GM18502 (cell line): ENCODE results near the gene SEMA3G.

Experiments
- ATAC-seq: cut with Tn5 transposase; IDR thresholded peaks from one replicate; pipeline ENCODE4 v1.9.1; 2021; ENCODE audit warnings: mild to moderate bottlenecking; ENCODE audit not compliant: unreplicated experiment, poor library complexity

The SEMA3G gene

DNA sequence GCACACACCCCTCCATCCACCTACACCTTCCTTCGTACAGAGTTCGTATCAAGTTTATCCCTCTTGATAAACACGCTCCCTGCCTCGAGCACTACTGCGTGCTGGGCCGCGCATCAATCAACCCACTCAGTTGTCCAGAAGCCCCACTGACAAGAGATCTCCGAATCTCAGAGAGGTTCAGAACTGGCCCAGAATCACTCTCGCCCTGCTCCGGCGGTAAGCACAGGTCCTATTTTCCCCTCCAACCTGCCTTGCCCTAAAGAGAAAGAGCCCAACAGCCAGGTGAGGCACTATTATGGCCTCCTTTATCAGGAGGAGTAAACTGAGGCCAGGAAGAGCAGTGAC is 10.0 kb upstream of the SEMA3G start:
- no peak for ATAC-seq

DNA sequence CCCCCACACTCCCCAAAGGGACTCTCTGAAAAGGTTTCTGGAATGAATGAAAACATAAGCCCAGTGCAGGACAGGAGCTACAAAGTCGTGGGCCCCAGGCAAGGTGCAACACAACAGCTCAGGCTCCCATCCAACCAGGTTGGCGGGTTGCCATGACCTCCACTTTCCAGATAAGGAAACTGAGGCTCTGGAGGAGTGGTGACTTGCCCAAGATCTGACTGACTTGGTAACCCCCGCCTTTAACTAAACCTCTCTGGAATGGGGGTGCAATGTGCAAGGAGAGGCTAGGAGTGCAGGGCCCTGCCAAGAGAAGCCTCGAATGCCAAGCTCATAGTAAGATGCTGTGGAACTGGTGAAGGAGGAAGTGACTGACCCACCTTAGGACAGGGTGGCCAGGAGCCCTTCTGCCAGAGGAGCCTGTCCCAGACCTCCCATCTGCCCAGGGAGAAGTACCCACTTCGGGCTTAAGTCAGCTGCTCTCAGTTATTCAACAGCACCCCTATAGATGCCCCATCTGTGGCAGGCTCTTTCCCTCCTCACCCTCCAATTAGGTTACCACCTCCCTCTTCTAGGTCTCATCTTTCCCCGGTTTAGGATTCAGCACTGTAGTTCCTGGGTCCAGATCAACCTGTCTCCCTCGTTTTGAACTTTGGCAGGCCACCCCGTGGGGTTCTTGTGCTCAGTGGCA is 9.5 kb upstream of the SEMA3G start:
- ATAC-seq, result no peak

DNA sequence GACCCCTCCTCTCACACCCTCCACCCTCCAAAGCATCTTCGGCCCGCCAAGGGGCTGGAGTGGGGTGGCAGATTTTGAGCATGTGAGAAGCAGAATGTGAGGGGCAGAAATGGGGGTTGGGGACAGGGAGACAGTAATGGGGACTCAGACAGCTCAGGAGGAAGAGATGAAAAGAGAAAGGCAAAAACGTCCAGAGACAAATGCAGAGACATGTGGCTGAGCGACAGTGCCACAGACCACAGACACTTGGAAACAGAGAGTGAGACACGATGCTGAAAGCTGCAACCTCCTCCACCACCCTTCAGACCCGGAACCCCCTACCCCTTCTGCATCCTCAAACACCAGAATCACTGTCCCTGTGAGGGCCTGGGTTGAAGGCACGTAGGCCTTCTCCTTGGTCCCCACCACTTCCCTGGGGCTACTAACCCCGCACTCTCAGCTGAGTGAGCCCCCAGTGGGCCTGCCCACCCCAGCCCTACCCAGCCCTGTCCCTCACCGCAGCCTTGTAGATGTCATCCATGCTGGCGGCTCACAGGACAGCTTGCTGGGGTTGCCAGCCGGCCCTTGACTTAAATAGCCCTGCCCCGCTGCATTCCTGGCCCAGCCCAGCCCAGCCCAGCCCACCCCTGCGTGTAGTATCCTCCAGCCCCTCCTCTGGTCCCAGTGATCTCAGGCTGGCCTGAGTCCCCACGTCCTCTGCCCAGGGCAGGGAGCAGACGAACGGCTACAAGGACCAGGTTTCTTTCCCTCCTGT is 8.8 kb upstream of the SEMA3G start, which contains the start of gene TNNC1:
Gene TNNC1 (minus strand): TSS at position 546 of the 754 bp plus-strand sequence. CDS start 26 bp downstream, at position 520.
- no peak for ATAC-seq

DNA sequence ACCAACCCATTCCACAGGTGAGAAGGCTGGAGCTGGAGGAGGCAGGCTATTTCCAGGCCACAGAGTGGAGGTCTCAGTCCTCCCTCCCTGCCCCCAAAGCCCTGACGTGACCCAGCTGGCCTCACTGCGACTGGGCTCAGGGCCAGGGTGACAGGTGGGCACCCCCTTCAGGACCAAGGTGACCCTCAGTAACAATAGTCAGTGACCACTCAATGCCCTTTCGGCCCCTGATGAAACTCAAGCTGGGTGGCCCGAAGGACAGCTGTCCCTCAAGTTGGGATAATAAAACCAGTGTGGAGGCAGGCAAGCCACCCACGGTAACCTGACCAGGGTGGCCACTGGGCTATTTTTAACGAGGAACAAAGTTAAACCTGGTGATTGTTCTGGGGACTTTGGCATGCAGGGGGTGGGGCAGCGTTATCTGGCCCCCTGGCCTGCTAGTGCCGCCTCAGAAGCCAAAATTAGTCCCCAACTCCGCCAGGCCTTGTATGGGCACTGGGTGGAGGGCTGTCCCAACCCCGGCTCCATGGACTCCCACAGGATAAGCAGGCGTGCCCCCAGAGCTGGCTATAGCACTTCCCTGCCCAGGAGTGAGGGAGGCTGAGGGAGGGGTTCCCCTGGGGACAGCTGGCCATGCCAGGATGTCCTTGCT is 7.8 kb upstream of the SEMA3G start:
- no peak for ATAC-seq

DNA sequence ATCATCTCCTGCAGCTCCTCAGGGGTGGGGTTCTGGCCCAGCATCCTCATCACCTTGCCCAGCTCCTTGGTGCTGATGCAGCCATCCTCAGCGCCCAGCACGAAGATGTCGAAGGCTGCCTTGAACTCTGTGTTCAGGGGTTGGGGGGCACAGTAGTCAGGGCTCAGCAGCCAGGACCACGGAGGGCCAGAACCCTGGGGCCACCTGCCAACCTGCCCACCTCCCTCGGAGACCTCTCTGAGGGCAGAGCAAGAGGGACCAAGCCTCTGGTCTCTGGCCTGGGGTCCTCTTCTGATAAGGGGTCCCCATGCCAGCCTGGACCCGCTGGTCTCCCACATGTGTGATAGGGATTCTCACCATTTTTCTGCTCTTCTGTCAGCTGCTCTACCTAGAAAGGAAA is 7.2 kb upstream of the SEMA3G start:
- ATAC-seq, result no peak

DNA sequence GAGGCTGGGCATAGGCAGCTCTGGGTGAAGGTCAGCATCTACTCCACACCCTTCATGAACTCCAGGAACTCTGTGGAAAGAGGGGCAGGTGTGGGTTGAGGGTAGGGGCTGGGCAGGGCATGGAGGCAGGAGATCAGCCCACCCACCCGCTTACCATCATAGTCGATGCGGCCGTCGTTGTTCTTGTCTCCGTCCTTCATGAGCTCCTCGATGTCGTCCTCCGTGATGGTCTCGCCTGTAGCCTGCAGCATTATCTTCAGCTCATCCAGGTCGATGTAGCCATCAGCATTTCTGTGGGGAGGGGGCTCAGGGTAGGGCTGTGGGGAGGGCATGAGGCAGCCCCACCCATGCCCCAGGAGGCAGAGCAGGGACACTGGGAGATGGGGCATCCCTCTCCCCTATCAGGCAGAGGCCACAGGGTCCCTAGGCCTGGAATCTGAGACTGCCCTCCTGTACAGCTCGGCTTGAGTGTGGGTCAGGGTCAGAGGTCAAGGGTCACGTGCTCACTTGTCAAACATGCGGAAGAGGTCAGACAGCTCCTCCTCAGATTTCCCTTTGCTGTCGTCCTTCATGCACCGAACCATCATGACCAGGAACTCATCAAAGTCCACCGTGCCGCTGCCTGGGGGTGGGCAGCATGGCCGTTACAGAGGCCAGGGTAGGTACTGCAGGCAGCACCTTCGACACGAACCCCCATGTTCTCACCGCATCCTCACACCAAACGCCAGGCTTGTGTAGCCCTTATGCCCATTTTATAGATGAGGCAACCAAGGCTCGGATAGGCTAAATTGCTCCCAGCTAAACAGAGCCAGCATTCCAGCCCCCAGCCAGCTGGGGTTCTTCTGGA is 6.6 kb upstream of the SEMA3G start:
- ATAC-seq, result no peak

DNA sequence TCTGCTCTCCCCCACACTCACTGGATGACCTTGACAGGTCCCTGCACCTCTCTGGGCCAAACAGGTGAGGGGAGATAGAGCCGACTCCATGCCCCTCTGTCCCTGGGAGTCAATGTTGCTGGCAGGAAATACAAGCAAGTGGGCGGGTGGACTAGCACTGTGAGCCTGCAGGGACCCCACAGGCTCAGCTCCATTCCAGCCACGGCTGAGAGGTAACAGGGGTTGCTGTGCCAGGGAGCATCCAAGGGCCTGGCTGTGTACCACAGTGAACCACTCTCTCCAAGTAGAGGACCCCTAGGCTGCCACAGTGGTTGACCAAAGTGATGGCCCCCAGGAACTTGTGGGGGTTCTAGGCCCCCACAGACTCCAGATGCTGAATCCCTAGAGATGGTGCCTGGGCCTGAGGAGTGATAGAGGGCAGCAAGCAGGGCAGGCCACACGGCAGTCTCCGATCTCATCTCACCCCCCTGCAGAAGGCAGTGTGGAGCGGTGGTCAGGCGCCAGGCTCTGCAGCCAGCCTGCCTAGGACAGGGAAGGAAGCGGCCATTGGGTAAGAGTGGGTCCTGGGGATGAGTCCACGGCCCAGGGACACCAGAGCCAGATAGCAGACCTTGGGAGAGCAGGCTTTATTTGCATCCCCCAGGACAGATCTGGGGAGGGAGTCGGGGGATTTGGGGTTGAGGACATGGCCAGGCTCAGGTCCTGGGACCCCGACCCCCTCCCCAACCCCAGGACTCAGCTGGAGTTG is 5.8 kb upstream of the SEMA3G start:
- ATAC-seq, result no peak

DNA sequence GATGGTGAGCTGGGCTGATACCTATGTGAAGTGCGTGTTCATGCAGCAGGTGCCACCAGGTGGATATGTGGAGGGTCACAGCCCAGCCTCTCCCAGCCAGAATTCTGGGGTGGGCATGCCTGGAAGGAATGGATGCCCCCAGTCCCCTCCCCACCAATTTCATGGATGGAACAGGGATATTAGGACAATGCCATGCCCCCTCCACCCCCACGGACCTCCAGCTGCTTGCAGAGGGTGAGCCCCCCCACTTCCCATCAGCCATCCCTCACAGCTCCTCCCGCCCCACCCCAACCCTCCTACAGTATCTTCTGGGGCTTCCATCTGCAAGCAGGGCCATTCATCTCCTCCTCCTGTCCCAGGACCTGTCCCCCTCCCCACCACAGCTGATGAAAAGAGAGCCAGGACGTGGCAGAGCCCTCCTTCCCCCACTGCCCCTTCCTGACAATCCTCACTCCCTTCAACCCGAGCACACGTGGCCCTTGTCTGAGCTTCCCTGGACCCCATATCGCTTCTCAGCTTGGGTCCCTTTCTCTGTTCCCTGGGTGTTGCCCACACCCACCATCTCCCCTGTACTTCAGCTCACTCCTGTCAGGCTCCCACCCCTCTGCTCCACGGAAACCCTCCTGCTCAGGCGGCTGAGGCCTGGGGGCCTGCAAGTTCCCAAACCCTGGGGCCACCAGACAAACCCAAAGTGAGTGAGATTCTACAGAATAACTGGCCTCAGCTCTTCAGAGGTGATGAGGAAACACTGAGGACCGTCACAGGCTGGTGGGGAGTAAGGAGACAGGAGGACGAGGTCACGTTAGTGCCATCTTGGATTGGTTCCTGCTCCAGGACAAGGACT is 2.8 kb upstream of the SEMA3G start:
- no peak for ATAC-seq

DNA sequence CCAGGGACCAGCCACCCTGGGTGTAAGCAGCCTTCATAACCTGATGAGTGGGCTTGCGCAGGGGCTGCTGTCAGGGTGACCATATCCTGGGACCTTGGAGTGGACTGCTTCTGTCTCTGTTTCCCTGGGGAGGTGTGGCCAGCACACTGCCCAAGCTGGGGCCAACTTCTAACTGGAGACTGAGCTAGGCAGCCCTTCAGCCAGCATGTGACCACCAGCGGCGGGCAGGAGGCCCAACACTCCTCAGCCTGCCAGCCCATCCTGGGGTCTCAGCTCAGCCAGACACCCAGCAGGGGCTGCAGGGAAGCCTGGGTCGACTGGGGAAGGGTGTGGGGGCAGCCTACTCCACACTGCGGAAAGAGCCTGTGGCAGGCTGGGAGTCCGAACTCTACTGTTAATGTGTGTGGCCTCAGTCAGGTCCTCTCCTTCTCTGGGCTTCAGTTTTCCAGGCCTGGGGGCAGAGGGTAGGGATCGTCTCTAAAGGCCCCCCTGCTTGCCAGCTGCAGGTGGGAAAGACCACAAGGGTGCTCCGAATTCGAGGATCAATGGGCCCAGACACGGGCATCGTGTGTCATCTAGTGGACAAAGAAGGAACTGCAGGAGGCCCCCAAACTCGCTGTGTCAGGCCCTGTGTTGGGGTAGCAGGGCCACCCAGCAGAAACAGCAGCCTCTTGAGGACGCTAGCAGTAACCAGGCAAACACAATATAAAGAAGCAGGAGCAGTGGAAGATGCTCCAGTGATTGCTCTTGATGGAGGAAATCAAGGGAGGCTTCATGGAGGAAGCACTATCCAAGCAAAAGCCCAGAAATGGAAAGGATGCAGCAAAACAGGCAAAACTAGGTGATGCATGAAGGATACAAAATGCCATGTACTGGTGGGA is 2.0 kb upstream of the SEMA3G start:
- no peak for ATAC-seq

DNA sequence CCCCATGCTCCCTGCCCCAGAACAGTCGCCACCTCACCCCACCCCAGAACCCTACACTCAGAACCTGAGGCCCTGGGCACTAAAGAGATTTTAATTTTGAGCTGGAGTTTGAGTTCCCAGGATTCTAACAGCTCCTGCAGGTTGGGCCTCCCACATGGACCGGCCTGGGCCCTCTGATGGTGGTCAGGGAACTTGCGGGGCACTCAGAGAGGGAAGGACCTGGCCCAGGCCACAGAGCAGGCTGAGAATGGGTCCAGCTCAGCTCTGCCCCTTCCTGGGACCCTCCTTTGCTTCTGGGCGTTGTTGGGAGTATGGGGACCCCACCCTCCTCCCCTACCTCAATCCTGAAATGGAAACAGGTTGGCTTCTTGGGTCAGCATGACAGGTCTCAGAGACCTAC is 1.1 kb upstream of the SEMA3G start:
- ATAC-seq, result no peak

DNA sequence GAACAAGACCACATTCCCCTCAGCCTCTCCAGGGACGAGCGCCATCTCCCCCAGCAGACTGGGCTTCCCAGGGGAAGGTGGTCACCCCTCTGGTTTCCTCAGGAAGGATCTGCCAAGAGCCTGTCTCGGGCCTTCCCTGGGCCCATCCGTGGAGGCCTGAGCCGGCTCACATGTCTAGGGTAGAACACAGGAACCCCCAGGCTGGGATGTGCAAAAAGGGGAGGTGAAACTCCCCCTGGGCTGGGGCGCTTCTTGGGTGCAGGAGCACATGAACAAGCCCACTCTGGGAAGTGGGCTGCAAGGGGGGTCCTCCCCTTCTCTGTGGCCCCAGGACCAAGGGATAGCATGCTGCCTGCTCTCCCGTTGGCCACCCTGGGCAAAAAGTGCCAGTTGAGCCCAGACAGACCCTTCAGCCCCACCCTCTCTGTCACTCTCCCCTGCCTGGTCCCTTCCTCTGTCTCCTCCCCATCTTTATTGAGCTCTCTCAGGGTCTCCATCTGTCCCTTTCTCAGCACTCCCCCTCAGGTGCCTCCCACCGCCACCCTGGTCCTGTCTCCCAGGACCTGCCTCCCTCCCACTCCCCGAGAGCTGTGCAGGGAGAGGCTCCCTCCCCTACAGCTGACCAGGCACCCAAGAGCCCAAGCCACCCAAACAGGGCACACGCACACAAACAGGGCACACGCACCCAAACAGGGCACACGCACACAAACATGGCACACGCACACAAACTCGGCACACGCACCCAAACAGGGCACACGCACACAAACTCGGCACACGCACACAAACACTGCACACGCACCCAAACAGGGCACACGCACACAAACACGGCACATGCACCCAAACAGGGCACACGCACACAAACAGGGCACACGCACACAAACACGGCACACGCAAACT is 864 bp downstream of the SEMA3G start:
- ATAC-seq, result no peak

DNA sequence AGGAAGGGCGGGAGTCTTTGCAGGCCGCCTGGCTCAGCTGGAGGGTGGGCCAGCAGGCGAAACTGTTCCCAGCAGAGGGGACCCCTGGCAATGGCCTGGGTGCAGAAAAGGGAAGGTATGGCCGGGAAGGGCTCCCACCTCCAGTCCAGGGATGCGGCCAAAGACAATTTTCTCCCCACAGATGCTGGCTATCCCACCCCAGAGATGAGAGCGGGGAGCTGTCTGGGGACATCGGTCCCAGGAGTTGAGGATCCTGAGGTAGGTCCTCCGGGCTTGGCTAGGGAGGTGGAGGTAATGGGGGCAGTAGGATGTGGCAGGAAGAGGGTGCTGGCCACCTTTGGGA is 1.7 kb downstream of the SEMA3G start:
- no peak for ATAC-seq

DNA sequence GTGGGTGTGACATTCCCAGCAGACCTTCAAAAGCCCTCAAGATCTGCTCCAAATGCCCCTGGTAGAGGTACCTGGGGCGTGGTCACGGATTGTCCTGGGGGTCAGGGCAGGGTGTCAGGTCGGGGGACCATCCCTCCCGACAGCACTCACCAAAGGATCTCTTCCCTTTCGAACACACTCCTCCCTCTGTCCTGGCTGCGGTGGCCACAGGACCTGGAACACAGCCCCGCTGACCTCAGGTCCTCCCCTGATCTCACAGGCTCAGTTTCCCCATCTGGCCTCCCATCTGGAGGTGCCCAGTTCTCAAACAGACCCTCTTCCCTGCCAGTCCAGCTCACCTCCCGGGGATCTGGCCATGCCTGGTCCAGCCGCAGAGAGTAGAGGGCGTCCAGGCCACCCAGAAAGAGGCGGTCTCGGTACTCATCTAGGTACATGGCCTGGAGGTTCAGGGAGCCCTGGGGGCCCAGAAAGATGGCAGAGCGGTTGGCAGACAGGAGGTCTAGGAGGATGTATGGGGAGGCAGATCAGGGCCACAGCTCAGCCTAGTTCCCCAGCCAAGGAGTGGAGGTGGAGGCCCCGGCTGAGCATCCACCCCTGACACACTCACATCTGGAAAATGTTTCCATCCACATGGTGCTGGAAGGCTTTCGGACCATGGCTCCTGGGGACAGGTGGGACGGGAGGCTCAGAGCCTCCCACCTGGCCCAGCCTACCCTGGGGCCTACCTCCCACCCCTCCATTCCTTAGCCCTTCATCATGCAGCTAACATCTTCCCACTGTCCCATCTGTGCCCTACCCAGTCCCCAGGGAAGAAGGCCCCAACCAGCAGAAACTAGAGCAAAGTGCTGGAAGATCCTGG is 2.3 kb downstream of the SEMA3G start:
- no peak for ATAC-seq

DNA sequence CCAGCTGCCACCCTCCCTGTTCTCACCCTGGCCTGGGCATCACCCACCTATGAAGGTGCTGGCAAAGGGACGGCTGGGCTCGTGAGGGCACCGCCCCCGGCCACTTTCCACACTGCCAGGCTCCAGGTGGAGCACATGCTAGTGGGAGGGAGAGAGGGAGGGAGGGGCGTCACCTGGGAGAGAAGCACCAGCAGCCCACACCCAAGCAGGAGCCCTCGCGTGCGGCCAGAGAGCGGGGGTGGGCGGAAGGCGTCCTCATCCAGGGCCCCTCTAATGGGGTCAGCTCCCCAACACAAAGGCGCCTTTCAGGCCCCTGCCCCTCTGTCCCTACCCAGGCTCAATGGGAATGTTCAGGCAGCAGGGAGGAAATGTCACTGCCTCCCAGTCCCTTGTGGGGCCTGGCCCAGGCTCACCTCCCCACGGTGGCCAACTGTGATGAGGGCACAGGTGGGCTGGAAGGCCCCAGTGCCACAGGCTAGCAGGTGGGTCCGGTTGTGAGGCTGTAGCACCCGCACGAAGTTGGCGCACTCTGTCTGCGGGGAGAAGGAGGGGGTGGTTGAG is 3.1 kb downstream of the SEMA3G start:
- ATAC-seq, result no peak

DNA sequence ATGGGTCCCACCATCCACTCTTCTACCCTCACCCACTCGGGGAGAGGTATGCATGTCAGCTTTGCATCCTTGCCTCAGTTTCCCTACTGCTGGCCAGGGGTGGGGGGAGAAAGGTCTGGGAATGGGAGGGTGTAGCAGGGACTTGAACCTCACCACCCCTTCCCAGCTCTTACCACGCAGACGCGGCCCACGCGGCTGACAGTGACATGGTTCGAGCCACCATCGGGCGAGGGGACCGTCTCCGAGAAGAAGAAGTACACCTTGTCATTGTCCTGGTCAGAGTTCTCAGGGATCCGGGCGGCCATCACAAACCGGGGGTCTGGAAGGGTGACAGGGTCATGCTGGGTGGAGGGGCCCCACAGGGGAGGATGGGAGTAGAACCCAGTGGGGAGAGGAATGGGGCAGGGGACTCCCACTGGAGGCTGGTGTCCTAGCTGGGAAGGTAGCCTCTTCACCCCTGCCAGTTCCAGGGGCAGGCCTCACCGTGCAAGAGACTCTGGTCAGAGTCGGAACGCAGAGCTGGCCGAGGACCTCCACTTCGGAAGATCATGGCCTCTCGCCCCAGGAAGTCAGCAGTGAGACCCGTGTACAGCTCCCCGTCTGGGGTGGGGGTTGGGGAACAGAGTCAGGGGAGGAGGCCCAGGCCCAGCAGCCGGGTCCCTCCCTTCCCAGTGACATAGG is 3.7 kb downstream of the SEMA3G start:
- no peak for ATAC-seq

DNA sequence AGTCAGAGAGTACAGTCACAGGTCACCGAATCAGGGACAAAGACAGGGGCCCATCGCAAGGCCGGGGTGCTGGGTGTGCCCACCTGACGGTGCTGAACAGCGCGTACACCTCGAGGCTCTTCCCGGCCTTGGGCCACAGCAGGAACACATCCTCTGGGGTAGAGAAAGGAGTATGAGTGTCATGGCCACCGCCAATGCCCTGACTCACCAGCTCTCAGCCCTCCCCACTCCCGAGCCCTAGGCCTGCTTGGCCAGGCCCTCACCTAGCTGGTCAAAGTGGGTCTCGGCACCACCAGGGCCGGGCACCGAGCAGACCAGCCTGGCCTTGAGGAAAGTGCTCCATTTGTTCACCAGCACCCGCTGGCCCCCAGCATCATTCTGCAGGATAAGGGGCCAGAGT is 4.2 kb downstream of the SEMA3G start:
- no peak for ATAC-seq
